ENCODE data around the gene GBX2.
A peak's percentile ranks its signal among the peaks of the same experiment; 100 is the strongest.

The GBX2 gene

GRCh38 chr2:236180831-236181453, 12.8 kb upstream of the GBX2 start:
- peak; percentile 48 to 58 for DNase-seq

- no peak for DNase-seq
Measured at GRCh38 chr2:236180076-236180816, 12.1 kb upstream of the GBX2 start.

- DNase-seq: no peak
Measured at GRCh38 chr2:236179236-236180075, 11.3 kb upstream of the GBX2 start.

GRCh38 chr2:236178890-236179235, 10.7 kb upstream of the GBX2 start:
- DNase-seq: no peak

GRCh38 chr2:236177967-236178889, 10.0 kb upstream of the GBX2 start:
- peak; percentile 47 to 61 for DNase-seq

- peak; percentile 48 to 56 for DNase-seq
Measured at GRCh38 chr2:236177604-236177966, 9.4 kb upstream of the GBX2 start.

- no peak for DNase-seq
Measured at GRCh38 chr2:236176951-236177350, 8.8 kb upstream of the GBX2 start.

- no peak for DNase-seq
Measured at GRCh38 chr2:236176417-236176816, 8.2 kb upstream of the GBX2 start.

- no peak for DNase-seq
Measured at GRCh38 chr2:236175548-236176150, 7.5 kb upstream of the GBX2 start.

GRCh38 chr2:236173729-236174607, 5.8 kb upstream of the GBX2 start:
- no peak for DNase-seq

- DNase-seq: no peak
Measured at GRCh38 chr2:236173036-236173728, 5.0 kb upstream of the GBX2 start.

- DNase-seq: no peak
Measured at GRCh38 chr2:236172255-236173035, 4.3 kb upstream of the GBX2 start.

GRCh38 chr2:236171680-236172254, 3.6 kb upstream of the GBX2 start:
- no peak for DNase-seq

- DNase-seq: no peak
Measured at GRCh38 chr2:236171181-236171679, 3.0 kb upstream of the GBX2 start.

- DNase-seq: no peak
Measured at GRCh38 chr2:236170590-236171165, 2.5 kb upstream of the GBX2 start.

GRCh38 chr2:236169741-236170589, 1.8 kb upstream of the GBX2 start:
- DNase-seq: no peak

- DNase-seq: no peak
Measured at GRCh38 chr2:236169151-236169721, 1.1 kb upstream of the GBX2 start.

All from activated CD4-positive, alpha-beta T cell treated with anti-CD3 and anti-CD28 coated beads, Interleukin-2, amount 50 U/mL, for 48 hours (primary cell).